Measurements from ENCODE around the gene AKT3. TPM values are rescaled to one million over a fixed set of nuclear protein-coding genes. Genes with fewer than 3 reads are reported as not detected.

AKT3 gene
- total RNA-seq, 2 experiments from 2014 or later: 80.4 to 88.5 TPM

DNA sequence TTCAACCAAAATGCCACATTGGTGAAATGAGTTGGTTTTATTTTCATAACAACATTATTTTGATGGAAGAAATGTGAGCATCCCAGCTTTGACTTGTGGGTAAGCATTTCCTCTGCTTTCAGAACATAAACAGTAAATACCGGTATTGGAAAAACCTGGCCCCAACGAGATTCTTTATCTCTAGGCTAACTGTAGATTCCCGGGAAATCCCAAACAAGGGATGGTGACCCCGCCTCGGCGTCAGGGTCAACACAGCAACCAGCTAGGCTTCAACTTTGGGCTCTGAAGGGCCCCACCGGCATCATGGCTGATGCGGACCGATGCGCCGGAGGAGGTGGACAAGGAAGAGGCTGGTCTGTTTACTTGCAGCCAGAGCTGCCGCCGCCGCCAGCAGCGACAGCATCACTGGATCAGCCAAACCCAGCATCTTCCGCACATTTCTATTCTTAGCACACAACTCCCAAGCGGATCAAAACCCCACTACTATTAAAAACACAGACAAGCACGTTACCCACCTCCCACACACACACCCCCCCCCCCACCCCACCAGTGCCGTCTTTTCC, 1.1 kb downstream of the AKT3 start:
- Mint-ChIP-seq H3K9me3 (no peaks in the 10 kb centered on the region), H3K4me1 (ENCODE audit: low read depth) (peaks cover 54% of the 10 kb centered on the region), H3K27ac (peak overlapping the region; percentile 100), H3K27me3 (no peaks in the 10 kb centered on the region), H3K36me3 (ENCODE audit: low read depth) (peaks cover 21% of the 10 kb centered on the region), H3K4me3 (peak overlapping the region; percentile 99)
- intact Hi-C loops (cut with DNase I, micrococcal nuclease): loop anchor here (1.0 to 10.0 kb wide), 7 partner anchors 11 to 1116 kb away; partner anchors contain the start of genes ADSS2 (in 1 of the 2), CEP170 (in 1 of the 2) and SDCCAG8 (in 1 of the 2)
- ChIA-PET POLR2A (interaction anchor here (0.6 to 3.1 kb wide), 9 partner anchors 10 to 594 kb away, joined by 3 to 28 read pairs (median 4); partner anchors contain the start of genes CEP170 and SDCCAG8), CTCF (interaction anchor here (0.6 kb wide), 1 partner anchor 309 kb away, joined by 3 read pairs; no protein-coding TSS in a partner anchor)
- H3K36me3 ChIP-seq (ENCODE audit: insufficient read depth, low read length): no peaks in the 10 kb centered on the region
- DNase-seq (peak in 6 of 14 experiments; percentile 13 to 80 (median 44)), ATAC-seq (ENCODE audit: poor library complexity) (peak; percentile 23)
- no peaks in the 10 kb centered on the region for H3K9me3 ChIP-seq (ENCODE audit: control insufficient read depth in 1 of 2, insufficient read depth in 1 of 2, low read length in 2 of 2)
- H3K4me1 ChIP-seq (ENCODE audit: insufficient read depth, low read length): peaks cover 6% of the 10 kb centered on the region
- H3K27ac ChIP-seq (ENCODE audit: low read depth in 1 of 2, low read length in 2 of 2): peak overlapping the region; percentile 51 to 92
- TF ChIP-seq, protein P1, sequence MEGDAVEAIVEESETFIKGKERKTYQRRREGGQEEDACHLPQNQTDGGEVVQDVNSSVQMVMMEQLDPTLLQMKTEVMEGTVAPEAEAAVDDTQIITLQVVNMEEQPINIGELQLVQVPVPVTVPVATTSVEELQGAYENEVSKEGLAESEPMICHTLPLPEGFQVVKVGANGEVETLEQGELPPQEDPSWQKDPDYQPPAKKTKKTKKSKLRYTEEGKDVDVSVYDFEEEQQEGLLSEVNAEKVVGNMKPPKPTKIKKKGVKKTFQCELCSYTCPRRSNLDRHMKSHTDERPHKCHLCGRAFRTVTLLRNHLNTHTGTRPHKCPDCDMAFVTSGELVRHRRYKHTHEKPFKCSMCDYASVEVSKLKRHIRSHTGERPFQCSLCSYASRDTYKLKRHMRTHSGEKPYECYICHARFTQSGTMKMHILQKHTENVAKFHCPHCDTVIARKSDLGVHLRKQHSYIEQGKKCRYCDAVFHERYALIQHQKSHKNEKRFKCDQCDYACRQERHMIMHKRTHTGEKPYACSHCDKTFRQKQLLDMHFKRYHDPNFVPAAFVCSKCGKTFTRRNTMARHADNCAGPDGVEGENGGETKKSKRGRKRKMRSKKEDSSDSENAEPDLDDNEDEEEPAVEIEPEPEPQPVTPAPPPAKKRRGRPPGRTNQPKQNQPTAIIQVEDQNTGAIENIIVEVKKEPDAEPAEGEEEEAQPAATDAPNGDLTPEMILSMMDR (IDR thresholded peaks at IDR 0.05): no peak
- H3K27me3 ChIP-seq (ENCODE audit: control insufficient read depth in 1 of 2, insufficient read depth in 2 of 2, low read length in 2 of 2): no peaks in the 10 kb centered on the region
- peak overlapping the region; percentile 64 for H3K4me3 ChIP-seq (ENCODE audit: low read length)

DNA sequence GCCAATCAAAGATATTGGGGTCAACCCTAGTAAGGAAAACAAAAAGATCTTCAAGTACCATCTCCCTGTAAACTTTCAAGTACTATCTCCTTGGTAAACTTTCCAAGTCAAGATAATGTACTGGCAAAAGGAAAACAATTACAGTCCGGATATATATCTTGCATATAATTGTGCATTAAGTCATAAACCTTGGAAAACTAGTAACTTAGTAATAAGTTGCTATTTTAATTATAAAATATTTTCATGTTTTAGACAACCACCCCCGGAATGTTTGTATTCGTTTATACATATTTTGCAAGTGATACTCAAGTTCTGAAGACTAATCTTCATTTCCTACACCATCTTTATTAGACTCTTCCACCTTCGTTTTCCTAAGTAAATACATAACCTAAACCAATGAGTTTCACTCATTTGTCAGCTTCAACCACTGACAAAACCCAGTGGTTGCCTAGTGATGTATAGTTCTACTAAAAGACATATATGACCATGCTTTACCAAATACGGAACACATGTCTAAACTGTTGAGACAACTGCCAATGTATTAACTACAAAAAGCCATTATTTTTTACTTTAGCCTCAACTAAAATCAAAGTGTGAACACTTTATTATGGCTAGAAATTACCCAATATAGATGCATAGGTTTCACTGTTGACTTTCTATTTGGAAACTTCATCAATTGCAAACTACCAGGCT, 1.7 kb downstream of the AKT3 start:
- peaks cover 22% of the 10 kb centered on the region for H3K36me3 Mint-ChIP-seq (ENCODE audit: low read depth)
- ATAC-seq (ENCODE audit: poor library complexity) (no peak), DNase-seq (peak in 2 of 14 experiments; percentile 14 to 26)
- ChIA-PET CTCF (no interaction called here), POLR2A (interaction anchor here (0.6 to 3.1 kb wide), 8 partner anchors 9 to 593 kb away, joined by 3 to 28 read pairs (median 4); partner anchors contain the start of genes CEP170 and SDCCAG8)
- H3K27me3 Mint-ChIP-seq: no peaks in the 10 kb centered on the region
- no peaks in the 10 kb centered on the region for H3K36me3 ChIP-seq (ENCODE audit: insufficient read depth, low read length)
- H3K4me3 Mint-ChIP-seq: peak overlapping the region; percentile 99
- H3K27ac Mint-ChIP-seq: peak overlapping the region; percentile 100
- peaks cover 0 to 3% of the 10 kb centered on the region in 2 experiments for H3K9me3 ChIP-seq (ENCODE audit: control insufficient read depth in 1 of 2, insufficient read depth in 1 of 2, low read length in 2 of 2)
- peaks cover 57% of the 10 kb centered on the region for H3K4me1 Mint-ChIP-seq (ENCODE audit: low read depth)
- no peaks in the 10 kb centered on the region for H3K9me3 Mint-ChIP-seq
- peak overlapping the region; percentile 51 to 92 for H3K27ac ChIP-seq (ENCODE audit: low read depth in 1 of 2, low read length in 2 of 2)
- H3K4me3 ChIP-seq (ENCODE audit: low read length): peak overlapping the region; percentile 64
- TF ChIP-seq, protein P1 (IDR thresholded peaks at IDR 0.05): no peak
- H3K27me3 ChIP-seq (ENCODE audit: control insufficient read depth in 1 of 2, insufficient read depth in 2 of 2, low read length in 2 of 2): no peaks in the 10 kb centered on the region
- intact Hi-C loops (cut with DNase I, micrococcal nuclease): loop anchor here (5.0 to 10.0 kb wide), 6 partner anchors 41 to 1116 kb away; partner anchors contain the start of genes ADSS2 (in 1 of the 2), CEP170 (in 1 of the 2) and SDCCAG8 (in 1 of the 2)
- peaks cover 9% of the 10 kb centered on the region for H3K4me1 ChIP-seq (ENCODE audit: insufficient read depth, low read length)

DNA sequence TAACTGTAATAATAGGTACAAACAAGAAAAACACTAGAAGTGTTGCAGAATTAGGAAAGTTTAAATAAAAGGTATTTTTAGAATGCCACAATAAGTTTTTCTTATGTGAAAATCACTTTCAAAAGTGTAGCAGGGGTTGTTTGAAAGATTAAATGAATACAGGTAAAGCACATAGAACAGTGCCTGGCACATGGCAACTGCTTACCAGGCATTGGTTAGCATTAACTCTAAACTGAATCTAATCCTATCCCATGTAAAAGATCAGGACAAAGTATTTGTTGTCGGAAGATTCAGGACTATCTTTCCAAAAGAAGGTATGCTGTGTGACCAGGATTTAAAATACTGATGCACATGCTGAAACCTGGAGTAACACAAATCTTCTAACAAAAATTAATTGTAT, 3.3 kb downstream of the AKT3 start:
- TF ChIP-seq, protein P1 (IDR thresholded peaks at IDR 0.05): no peak
- Histone ChIP-seq H3K4me3 (ENCODE audit: low read length) (no peak overlapping the region), H3K27ac (ENCODE audit: low read depth in 1 of 2, low read length in 2 of 2) (no peak overlapping the region), H3K36me3 (ENCODE audit: insufficient read depth, low read length) (no peaks in the 10 kb centered on the region), H3K27me3 (ENCODE audit: control insufficient read depth in 1 of 2, insufficient read depth in 2 of 2, low read length in 2 of 2) (no peaks in the 10 kb centered on the region), H3K4me1 (ENCODE audit: insufficient read depth, low read length) (peaks cover 12% of the 10 kb centered on the region), H3K9me3 (ENCODE audit: control insufficient read depth in 1 of 2, insufficient read depth in 1 of 2, low read length in 2 of 2) (peaks cover 0 to 3% of the 10 kb centered on the region in 2 experiments)
- DNase-seq (no peak), ATAC-seq (ENCODE audit: poor library complexity) (no peak)
- intact Hi-C loops (cut with DNase I, micrococcal nuclease): loop anchor here (5.0 to 10.0 kb wide), 6 partner anchors 39 to 1118 kb away; partner anchors contain the start of genes ADSS2 (in 1 of the 2), CEP170 (in 1 of the 2) and SDCCAG8 (in 1 of the 2)
- Mint-ChIP-seq H3K27ac (peak overlapping the region; percentile 100), H3K4me1 (ENCODE audit: low read depth) (peaks cover 68% of the 10 kb centered on the region), H3K36me3 (ENCODE audit: low read depth) (peaks cover 32% of the 10 kb centered on the region), H3K4me3 (peak overlapping the region; percentile 32), H3K9me3 (no peaks in the 10 kb centered on the region), H3K27me3 (no peaks in the 10 kb centered on the region)
- POLR2A ChIA-PET: interaction anchor here (1.2 kb wide), 1 partner anchor 9 kb away, joined by 6 read pairs; no protein-coding TSS in a partner anchor
- CTCF ChIA-PET: interaction anchor here (0.6 kb wide), 1 partner anchor 1025 kb away, joined by 3 read pairs; no protein-coding TSS in a partner anchor
